Thyroid gland (tissue), 4 donors: ENCODE results near the gene CAPN3. TPM values are rescaled to one million over a fixed set of nuclear protein-coding genes. Genes with fewer than 3 reads are reported as not detected.

Experiments used
- DNase-seq, 2 donors: peaks; one replicate each; pipeline ENCODE4 v3.0.0-alpha.2; 2019
- H3K27ac ChIP-seq, 3 donors: fragments of 200-600 bp; sonication (generic); 1 replicate in 2 of 3; 2 replicates in 1 of 3; pipeline ENCODE4 v1.5.1; 2016 to 2019; ENCODE audit warnings: mild to moderate bottlenecking in 1 of 3, moderate library complexity in 1 of 3
- H3K27me3 ChIP-seq: fragments of 200-600 bp; sonication (generic); one replicate; pipeline ENCODE4 v1.5.1; 2019
- H3K36me3 ChIP-seq, 2 donors: fragments of 200-600 bp; sonication (generic); one replicate each; pipeline ENCODE4 v1.5.1; 2016 to 2019
- H3K4me1 ChIP-seq, 2 donors: fragments of 200-600 bp; sonication (generic); one replicate each; pipeline ENCODE4 v1.5.1; 2017 to 2019
- H3K4me3 ChIP-seq, 3 donors: fragments of 200-600 bp; sonication (generic); replicated peaks in 1 of 3; 1 replicate in 2 of 3; 2 replicates in 1 of 3; pipeline ENCODE4 v1.5.1; 2016; ENCODE audit warnings: mild to moderate bottlenecking in 1 of 3
- H3K9me3 ChIP-seq: fragments of 200-600 bp; sonication (generic); one replicate; pipeline ENCODE4 v1.5.1; 2017
- POLR2A ChIP-seq, 2 donors: fragments of 450-650 bp; IDR thresholded peaks; one replicate each; pipeline ENCODE4 v1.6.1; 2017; ENCODE audit warnings: antibody characterized with exemption in 2 of 2, mild to moderate bottlenecking in 2 of 2, moderate library complexity in 1 of 2
- WGBS, 2 donors: methylation state at CpG; one replicate each; pipeline ENCODE4 v1.1.5; 2017; 5-methylcytosine and 5-hydroxymethylcytosine counted together
- intact Hi-C: fragments of 100-400 bp; cut with DNase I; formaldehyde crosslinking; loops from one replicate; pipeline ENCODE4 v1.15.1; 2023
- total RNA-seq, 4 donors: library from RNA; depleted of rRNA; stranded (reverse); fragments of >200 nt; gene quantifications; one replicate each; pipeline ENCODE4 v1.2.3, GENCODE V29; 2016
- TF ChIP-seq, protein P1 (sequence below), 6 experiments: fragments of 200-600 bp in 3 of 6; fragments of 450-650 bp in 3 of 6; sonication (generic) in 3 of 6; IDR thresholded peaks; one replicate each; pipeline ENCODE4 v1.5.1; 2016 to 2019; ENCODE audit warnings: antibody characterized with exemption in 6 of 6, mild to moderate bottlenecking in 2 of 6, inconsistent platforms in 1 of 6, moderate library complexity in 1 of 6

CAPN3 gene
- total RNA-seq, 4 donors from 2014 or later: 3.0 to 6.8 (median 4.0) TPM

DNA sequence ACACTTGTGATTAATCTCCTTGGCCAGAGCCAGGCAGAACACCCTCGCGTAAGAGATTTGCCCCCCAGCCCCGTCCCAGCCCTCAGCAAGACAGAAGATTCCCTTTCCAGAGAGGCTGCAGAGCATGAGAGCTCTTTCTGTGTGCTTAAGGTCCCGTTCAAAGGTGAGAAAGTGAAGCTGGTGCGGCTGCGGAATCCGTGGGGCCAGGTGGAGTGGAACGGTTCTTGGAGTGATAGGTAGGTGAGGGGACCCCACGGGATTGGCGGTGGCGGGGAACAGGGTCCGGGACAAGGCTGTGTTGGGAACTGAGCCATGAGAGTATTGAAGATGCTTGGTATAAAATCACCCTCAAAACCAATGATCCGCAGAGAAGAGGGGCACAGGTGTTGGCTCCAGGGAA, 34.8 kb downstream of the CAPN3 start:
- H3K27me3 ChIP-seq: no peaks in the 10 kb centered on the region
- no peak overlapping the region for H3K27ac ChIP-seq
- H3K9me3 ChIP-seq: no peaks in the 10 kb centered on the region
- TF ChIP-seq, protein P1, sequence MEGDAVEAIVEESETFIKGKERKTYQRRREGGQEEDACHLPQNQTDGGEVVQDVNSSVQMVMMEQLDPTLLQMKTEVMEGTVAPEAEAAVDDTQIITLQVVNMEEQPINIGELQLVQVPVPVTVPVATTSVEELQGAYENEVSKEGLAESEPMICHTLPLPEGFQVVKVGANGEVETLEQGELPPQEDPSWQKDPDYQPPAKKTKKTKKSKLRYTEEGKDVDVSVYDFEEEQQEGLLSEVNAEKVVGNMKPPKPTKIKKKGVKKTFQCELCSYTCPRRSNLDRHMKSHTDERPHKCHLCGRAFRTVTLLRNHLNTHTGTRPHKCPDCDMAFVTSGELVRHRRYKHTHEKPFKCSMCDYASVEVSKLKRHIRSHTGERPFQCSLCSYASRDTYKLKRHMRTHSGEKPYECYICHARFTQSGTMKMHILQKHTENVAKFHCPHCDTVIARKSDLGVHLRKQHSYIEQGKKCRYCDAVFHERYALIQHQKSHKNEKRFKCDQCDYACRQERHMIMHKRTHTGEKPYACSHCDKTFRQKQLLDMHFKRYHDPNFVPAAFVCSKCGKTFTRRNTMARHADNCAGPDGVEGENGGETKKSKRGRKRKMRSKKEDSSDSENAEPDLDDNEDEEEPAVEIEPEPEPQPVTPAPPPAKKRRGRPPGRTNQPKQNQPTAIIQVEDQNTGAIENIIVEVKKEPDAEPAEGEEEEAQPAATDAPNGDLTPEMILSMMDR (IDR thresholded peaks at IDR 0.05): no peak
- TF ChIP-seq POLR2A (IDR thresholded peaks at IDR 0.05): no peak
- 46 to 57% methylated on average over 13 of the region's 13 CpGs for WGBS, 2 donors
- no peaks in the 10 kb centered on the region for H3K36me3 ChIP-seq
- no peak for DNase-seq
- intact Hi-C loops: no loop called here
- H3K4me3 ChIP-seq: no peak overlapping the region
- no peaks in the 10 kb centered on the region for H3K4me1 ChIP-seq

DNA sequence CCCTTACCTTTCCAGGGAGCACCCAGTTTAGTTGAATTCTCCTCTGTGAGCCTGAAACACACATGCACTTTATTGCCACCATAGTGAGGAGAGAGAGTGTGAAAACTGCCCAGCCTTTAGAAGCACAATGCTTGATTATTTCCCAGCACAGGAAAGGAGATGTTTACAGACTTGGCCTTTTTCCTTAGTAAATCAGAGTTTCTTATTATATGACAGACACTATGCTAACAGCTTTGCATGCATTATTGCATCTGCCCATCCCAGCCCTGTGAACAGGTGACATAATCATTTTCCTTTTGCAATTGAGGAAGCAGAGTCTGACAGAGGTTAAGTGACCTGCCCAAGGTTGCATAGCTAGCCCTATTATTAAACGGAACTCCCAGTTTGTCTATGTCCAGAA, 36.5 kb downstream of the CAPN3 start:
- no peaks in the 10 kb centered on the region for H3K4me1 ChIP-seq
- intact Hi-C loops: no loop called here
- no peaks in the 10 kb centered on the region for H3K27me3 ChIP-seq
- no peak overlapping the region for H3K4me3 ChIP-seq
- H3K36me3 ChIP-seq: no peaks in the 10 kb centered on the region
- no peak overlapping the region for H3K27ac ChIP-seq
- no peaks in the 10 kb centered on the region for H3K9me3 ChIP-seq
- DNase-seq: no peak
- TF ChIP-seq POLR2A (IDR thresholded peaks at IDR 0.05): no peak
- 83 to 86% methylated on average over 1 of the region's 1 CpG for WGBS, 2 donors

DNA sequence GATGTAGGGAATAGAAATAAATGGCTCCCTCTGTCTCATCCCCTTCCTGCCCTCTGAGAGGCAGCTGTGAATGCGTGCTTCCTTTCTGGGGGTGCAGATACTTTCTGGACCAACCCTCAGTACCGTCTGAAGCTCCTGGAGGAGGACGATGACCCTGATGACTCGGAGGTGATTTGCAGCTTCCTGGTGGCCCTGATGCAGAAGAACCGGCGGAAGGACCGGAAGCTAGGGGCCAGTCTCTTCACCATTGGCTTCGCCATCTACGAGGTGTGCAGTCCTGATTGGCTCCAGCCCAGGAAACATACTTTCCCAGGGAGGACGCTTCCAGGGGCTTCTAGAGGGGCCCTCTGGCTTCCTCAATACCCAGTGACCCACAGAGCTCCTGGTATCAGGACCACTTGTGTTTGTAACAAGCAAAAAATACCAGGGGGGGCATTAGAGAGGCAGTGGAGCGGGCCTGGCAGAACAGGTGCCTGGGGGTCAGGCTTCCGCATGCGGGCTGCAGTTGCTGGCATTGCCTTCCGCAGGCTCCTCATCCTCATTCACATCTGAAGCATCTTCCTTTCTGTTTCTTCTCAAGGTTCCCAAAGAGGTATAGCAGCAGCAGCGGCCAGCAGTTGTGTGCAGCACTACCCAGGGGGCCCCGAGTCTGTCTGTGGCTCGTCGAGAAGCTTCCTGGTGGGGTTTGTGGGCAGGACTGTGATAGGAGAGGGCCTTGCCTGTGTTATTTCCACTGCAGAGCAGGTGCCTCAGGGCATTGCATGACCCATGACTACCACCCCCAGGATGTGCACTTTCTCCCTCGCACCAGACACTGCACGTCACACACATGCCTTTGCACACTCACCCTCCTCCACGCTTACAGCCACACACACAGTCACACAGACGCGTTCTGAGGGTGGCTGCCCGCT, 42.5 kb downstream of the CAPN3 start:
- no peaks in the 10 kb centered on the region for H3K36me3 ChIP-seq
- no peak for DNase-seq
- intact Hi-C loops: no loop called here
- 84 to 89% methylated on average over 24 of the region's 24 CpGs for WGBS, 2 donors
- H3K27ac ChIP-seq: no peak overlapping the region
- no peaks in the 10 kb centered on the region for H3K27me3 ChIP-seq
- no peaks in the 10 kb centered on the region for H3K4me1 ChIP-seq
- no peak overlapping the region for H3K4me3 ChIP-seq
- no peak for TF ChIP-seq POLR2A (IDR thresholded peaks at IDR 0.05)
- H3K9me3 ChIP-seq: no peaks in the 10 kb centered on the region

DNA sequence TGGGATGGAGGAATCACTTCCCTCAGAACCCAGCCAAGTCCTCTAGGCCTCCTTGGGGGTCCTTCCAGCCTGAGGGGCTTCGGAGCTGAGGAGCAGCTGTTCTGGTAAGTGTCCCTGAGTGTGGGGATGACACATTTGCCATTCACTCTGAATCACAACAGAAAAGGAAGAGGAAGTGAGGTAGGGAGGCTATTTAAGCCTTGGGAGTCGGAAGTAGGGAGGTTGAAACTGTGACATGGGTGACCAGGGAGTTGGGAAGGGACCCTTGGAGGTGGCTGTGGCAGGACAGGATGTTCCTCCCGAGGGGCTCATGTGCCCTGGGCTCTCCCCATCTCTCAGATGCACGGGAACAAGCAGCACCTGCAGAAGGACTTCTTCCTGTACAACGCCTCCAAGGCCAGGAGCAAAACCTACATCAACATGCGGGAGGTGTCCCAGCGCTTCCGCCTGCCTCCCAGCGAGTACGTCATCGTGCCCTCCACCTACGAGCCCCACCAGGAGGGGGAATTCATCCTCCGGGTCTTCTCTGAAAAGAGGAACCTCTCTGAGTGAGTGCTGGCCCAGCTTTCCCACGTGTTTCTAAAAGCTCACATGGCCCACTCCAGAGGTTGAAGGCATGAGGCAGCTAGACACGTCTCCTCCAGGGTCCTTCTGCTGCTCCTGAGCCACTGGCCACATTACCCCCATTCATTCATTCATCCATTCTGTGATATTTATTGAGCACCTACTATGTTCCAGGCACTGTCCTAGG, 43.3 kb downstream of the CAPN3 start:
- H3K36me3 ChIP-seq: no peaks in the 10 kb centered on the region
- no peaks in the 10 kb centered on the region for H3K9me3 ChIP-seq
- intact Hi-C loops: no loop called here
- no peaks in the 10 kb centered on the region for H3K27me3 ChIP-seq
- TF ChIP-seq POLR2A (IDR thresholded peaks at IDR 0.05): no peak
- TF ChIP-seq, protein P1 (IDR thresholded peaks at IDR 0.05): no peak
- WGBS, 2 donors: 87 to 91% methylated on average over 12 to 15 of the region's 15 CpGs
- no peak overlapping the region for H3K27ac ChIP-seq
- no peak overlapping the region for H3K4me3 ChIP-seq
- H3K4me1 ChIP-seq: no peaks in the 10 kb centered on the region
- DNase-seq: no peak

DNA sequence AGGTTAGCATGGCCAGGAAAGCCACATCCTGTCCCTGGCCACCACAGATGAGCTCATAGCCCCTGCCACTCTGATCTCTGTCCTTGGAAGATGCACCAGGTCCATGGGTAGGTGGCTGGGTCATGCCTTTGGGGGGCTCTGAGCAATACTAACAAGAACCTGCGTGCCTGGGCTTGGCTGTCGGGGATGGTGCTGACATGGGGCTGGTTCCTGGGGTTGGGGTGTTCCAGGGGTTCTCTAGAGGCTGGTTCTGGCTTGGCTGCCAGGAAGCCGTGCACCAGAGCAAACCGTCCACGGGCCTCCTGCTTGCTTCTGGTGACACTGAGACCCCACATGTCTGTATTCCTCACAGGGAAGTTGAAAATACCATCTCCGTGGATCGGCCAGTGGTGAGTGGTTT, 44.1 kb downstream of the CAPN3 start:
- H3K27me3 ChIP-seq: no peaks in the 10 kb centered on the region
- 89 to 92% methylated on average over 7 of the region's 7 CpGs for WGBS, 2 donors
- H3K4me1 ChIP-seq: no peaks in the 10 kb centered on the region
- no peak for TF ChIP-seq POLR2A (IDR thresholded peaks at IDR 0.05)
- TF ChIP-seq, protein P1 (IDR thresholded peaks at IDR 0.05): no peak
- DNase-seq: no peak
- no peak overlapping the region for H3K27ac ChIP-seq
- H3K9me3 ChIP-seq: no peaks in the 10 kb centered on the region
- no peaks in the 10 kb centered on the region for H3K36me3 ChIP-seq
- H3K4me3 ChIP-seq: no peak overlapping the region
- intact Hi-C loops: no loop called here
